Esophagus squamous epithelium (tissue), 5 donors: ENCODE results near the gene PTPN2. TPM values are rescaled to one million over a fixed set of nuclear protein-coding genes. Genes with fewer than 3 reads are reported as not detected.

Source experiments
- DNase-seq: peaks from one replicate; lab custom pipeline; 2025; lab: John Stamatoyannopoulos, UW
- H3K27ac ChIP-seq, 4 donors: fragments of 200-600 bp; sonication (generic); one replicate each; pipeline ENCODE4 v1.5.1; 2016 to 2019; ENCODE audit warnings: mild to moderate bottlenecking in 1 of 4
- H3K27me3 ChIP-seq, 4 donors: fragments of 200-600 bp; sonication (generic); 1 replicate in 3 of 4; 2 replicates in 1 of 4; pipeline versions ENCODE4 v1.5.1 to v1.6.0; 2017 to 2021; ENCODE audit warnings: antibody characterized with exemption in 1 of 4
- H3K36me3 ChIP-seq, 3 donors: fragments of 200-600 bp; sonication (generic); one replicate each; pipeline ENCODE4 v1.5.1; 2016 to 2019
- H3K4me1 ChIP-seq, 3 donors: fragments of 200-600 bp; sonication (generic); one replicate each; pipeline ENCODE4 v1.5.1; 2017 to 2019
- H3K4me3 ChIP-seq, 4 donors: fragments of 200-600 bp; sonication (generic); 1 replicate in 3 of 4; 2 replicates in 1 of 4; pipeline ENCODE4 v1.5.1; 2016 to 2019; ENCODE audit warnings: mild to moderate bottlenecking in 2 of 4, moderate library complexity in 1 of 4
- H3K9me3 ChIP-seq, 3 donors: fragments of 200-600 bp; sonication (generic); one replicate each; pipeline ENCODE4 v1.5.1; 2016 to 2019
- POLR2A ChIP-seq, 4 donors: fragments of 450-650 bp; IDR thresholded peaks; one replicate each; pipeline ENCODE4 v1.6.1; 2017; ENCODE audit warnings: antibody characterized with exemption in 4 of 4, mild to moderate bottlenecking in 4 of 4, moderate library complexity in 3 of 4
- WGBS, 2 donors: methylation state at CpG; one replicate each; pipeline ENCODE4 v1.1.5; 2018; 5-methylcytosine and 5-hydroxymethylcytosine counted together
- intact Hi-C: fragments of 100-400 bp; cut with DNase I; formaldehyde crosslinking; loops from one replicate; pipeline ENCODE4 v1.15.0; 2022
- total RNA-seq, 4 donors: library from RNA; depleted of rRNA; stranded (reverse); fragments of >200 nt; gene quantifications; one replicate each; pipeline ENCODE4 v1.1.0, GENCODE V29; 2016
- TF ChIP-seq, protein P1 (sequence below), 6 experiments: fragments of 450-650 bp in 4 of 6; fragments of 200-600 bp in 2 of 6; sonication (generic) in 2 of 6; IDR thresholded peaks; one replicate each; pipeline ENCODE4 v1.5.1; 2016 to 2019; ENCODE audit warnings: antibody characterized with exemption in 6 of 6, mild to moderate bottlenecking in 4 of 6, moderate library complexity in 4 of 6
- donor health status: DM: yes; HTN: yes; CAD: no.

Gene PTPN2
- total RNA-seq, 4 donors from 2014 or later: 31.8 to 37.9 (median 33.4) TPM

DNA sequence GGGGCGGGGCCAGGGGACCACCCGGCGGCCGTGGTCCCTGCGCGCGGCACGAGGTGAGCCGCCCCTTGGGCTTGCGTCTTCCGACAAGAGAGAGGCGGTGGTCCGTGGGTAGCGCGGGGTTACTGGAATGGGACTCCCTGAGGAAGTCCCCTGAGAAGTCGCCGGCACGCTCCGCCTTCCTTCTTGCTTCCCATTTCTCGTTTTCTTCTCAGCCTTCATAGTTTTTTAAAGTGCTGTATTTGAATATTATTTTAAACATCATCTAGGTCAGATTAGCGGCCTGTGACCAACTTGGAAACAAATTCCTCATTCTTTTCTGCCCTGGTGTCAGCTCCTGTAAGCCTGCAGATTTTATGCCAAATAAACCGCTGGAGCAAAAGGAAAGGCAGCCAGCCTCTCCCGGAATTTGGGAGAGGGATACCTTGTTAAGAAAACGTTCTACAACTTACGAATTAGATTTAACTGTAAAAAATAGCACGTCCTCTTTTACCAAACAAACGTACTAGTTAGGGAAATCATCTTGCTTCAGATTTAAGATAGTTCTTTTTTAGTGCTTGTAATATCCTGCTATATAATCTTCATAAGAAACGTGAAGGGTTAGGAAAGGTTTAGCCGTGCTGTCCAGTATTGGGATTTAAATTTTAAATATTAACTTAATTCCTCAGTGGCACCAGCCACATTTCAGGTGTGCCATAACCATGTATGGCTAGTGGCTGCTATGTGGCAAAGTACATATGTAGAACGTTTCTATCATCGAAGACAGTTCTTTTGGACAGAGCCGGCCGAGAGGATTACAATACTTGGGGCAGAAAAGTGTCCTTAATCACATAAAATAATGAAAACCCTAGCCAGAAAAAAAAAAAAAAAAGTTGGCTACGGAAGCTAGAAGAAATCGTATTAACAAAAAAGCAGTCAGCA lies 628 bp upstream of the PTPN2 start:
- DNase-seq: no peak

GRCh38 chr18:12883372-12883683 lies 709 bp downstream of the PTPN2 start:
- Histone ChIP-seq H3K27ac (peak overlapping the region; percentile 97 to 100 (median 98)), H3K4me3 (peak overlapping the region; percentile 67 to 97 (median 85)), H3K9me3 (no peaks in the 10 kb centered on the region), H3K36me3 (no peaks in the 10 kb centered on the region), H3K4me1 (peaks cover 12 to 63% (median 14%) of the 10 kb centered on the region in 3 donors), H3K27me3 (no peaks in the 10 kb centered on the region)
- WGBS, 2 donors: 0 to 6% methylated on average over 3 to 8 of the region's 38 CpGs
- intact Hi-C loops: no loop called here
- DNase-seq: no peak
- TF ChIP-seq POLR2A (IDR thresholded peaks at IDR 0.05): no peak
- TF ChIP-seq, protein P1, sequence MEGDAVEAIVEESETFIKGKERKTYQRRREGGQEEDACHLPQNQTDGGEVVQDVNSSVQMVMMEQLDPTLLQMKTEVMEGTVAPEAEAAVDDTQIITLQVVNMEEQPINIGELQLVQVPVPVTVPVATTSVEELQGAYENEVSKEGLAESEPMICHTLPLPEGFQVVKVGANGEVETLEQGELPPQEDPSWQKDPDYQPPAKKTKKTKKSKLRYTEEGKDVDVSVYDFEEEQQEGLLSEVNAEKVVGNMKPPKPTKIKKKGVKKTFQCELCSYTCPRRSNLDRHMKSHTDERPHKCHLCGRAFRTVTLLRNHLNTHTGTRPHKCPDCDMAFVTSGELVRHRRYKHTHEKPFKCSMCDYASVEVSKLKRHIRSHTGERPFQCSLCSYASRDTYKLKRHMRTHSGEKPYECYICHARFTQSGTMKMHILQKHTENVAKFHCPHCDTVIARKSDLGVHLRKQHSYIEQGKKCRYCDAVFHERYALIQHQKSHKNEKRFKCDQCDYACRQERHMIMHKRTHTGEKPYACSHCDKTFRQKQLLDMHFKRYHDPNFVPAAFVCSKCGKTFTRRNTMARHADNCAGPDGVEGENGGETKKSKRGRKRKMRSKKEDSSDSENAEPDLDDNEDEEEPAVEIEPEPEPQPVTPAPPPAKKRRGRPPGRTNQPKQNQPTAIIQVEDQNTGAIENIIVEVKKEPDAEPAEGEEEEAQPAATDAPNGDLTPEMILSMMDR (IDR thresholded peaks at IDR 0.05): no peak

More for the DNA sequence above, 628 bp upstream of the PTPN2 start:
- Histone ChIP-seq H3K4me1 (peaks cover 12 to 50% (median 14%) of the 10 kb centered on the region in 3 donors), H3K9me3 (no peaks in the 10 kb centered on the region), H3K27ac (peak overlapping the region; percentile 97 to 100 (median 98)), H3K36me3 (no peaks in the 10 kb centered on the region), H3K27me3 (no peaks in the 10 kb centered on the region), H3K4me3 (peak overlapping the region; percentile 67 to 97 (median 85))
- no peak for TF ChIP-seq POLR2A (IDR thresholded peaks at IDR 0.05)
- TF ChIP-seq, protein P1 (IDR thresholded peaks at IDR 0.05): no peak
- intact Hi-C loops: no loop called here
- 8 to 13% methylated on average over 33 to 34 of the region's 35 CpGs for WGBS, 2 donors

DNA sequence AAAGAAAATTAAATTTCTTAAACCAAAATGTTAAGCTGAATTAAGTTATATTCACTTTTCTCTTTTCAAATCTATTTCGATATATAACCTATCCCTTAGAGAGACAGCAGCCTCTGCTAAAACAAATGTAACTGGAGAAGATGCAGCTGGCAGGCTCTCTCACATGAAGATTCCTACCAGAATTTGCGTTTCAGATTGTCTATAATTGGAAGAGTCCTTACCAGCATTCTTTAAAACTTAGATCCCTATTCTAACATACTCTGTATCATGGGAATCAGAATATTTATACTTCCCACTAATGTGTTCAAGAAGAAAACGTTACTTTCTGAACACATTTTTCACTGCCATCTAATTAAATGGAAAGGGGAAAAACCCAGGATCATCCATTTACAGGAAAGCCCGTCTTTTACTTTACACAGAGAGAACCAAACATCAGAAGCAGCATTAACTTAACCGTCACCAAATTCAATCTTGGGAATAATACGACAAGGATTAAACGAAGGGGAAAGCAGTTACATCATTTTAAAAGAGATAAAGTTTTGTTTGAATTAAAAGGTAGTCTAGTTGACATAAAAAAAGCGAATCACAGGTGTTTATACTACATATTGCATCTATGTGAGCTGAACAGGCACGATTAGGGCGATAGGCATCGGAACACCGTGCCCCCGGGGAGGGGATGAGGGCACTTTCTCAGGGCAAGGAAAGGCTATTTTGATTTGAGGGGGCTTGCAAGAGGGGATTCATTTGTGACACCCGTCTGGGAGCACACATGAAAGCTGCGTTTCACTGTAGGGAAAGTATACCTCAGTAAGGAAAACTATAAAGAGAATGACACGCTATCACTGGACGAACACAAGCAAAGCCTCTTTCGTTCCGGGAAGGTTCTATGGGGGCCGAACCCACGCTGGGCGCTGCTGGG lies 1.3 kb downstream of the PTPN2 start:
- Histone ChIP-seq H3K27me3 (no peaks in the 10 kb centered on the region), H3K27ac (peak overlapping the region; percentile 97 to 100 (median 98)), H3K9me3 (no peaks in the 10 kb centered on the region), H3K36me3 (no peaks in the 10 kb centered on the region), H3K4me1 (peaks cover 12 to 65% (median 14%) of the 10 kb centered on the region in 3 donors), H3K4me3 (peak overlapping the region; percentile 67 to 97 (median 85))
- no peak for DNase-seq
- TF ChIP-seq, protein P1 (IDR thresholded peaks at IDR 0.05): no peak
- no peak for TF ChIP-seq POLR2A (IDR thresholded peaks at IDR 0.05)
- intact Hi-C loops: no loop called here
- WGBS, 2 donors: 3 to 5% methylated on average over 22 of the region's 22 CpGs

DNA sequence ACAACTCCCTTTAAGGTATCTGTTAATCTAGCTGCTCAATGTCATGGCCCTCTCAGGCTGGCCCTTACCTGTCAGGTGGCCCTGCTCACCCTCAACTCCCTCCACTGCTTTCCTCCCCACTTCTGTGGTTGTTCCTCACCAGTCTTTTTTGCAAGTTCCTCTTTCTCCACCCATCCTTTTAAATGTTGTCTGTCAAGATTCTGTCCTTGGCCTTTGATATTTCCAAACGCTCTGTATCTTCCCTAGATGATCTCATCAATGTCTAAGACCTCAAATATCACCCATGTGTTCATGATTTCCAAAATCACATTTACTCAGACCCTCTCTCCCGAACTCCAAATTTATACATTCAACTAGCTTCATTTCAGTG lies 3.5 kb downstream of the PTPN2 start:
- TF ChIP-seq, protein P1 (IDR thresholded peaks at IDR 0.05): no peak
- no peak for TF ChIP-seq POLR2A (IDR thresholded peaks at IDR 0.05)
- H3K27me3 ChIP-seq: no peaks in the 10 kb centered on the region
- H3K4me3 ChIP-seq: no peak overlapping the region
- H3K9me3 ChIP-seq: no peaks in the 10 kb centered on the region
- H3K36me3 ChIP-seq: peaks cover 0 to 9% (median 0%) of the 10 kb centered on the region in 3 donors
- peak overlapping the region in 2 of 4 donors; percentile 40 to 78 for H3K27ac ChIP-seq
- WGBS, 2 donors: 56 to 68% methylated on average over 2 of the region's 2 CpGs
- intact Hi-C loops: no loop called here
- no peak for DNase-seq
- H3K4me1 ChIP-seq: peaks cover 12 to 70% (median 14%) of the 10 kb centered on the region in 3 donors
